OCI-LY3 (cell line): Measurements from ENCODE around the gene ZIC5.

ENCODE experiments used
- EZH2phosphoT487 ChIP-seq: fragments of 200-600 bp; shearing (Covaris generic); IDR thresholded peaks from 2 replicates; pipeline ENCODE4 v1.6.1; 2018; ENCODE audit warnings: antibody characterized with exemption, mixed run types, low read depth
- TF ChIP-seq, protein P1 (sequence below): fragments of 200-600, 300-600 bp; sonication (generic); IDR thresholded peaks from 2 replicates; pipeline ENCODE4 v1.5.1; 2014; ENCODE audit warnings: antibody characterized with exemption, low read length, low read depth

DNA sequence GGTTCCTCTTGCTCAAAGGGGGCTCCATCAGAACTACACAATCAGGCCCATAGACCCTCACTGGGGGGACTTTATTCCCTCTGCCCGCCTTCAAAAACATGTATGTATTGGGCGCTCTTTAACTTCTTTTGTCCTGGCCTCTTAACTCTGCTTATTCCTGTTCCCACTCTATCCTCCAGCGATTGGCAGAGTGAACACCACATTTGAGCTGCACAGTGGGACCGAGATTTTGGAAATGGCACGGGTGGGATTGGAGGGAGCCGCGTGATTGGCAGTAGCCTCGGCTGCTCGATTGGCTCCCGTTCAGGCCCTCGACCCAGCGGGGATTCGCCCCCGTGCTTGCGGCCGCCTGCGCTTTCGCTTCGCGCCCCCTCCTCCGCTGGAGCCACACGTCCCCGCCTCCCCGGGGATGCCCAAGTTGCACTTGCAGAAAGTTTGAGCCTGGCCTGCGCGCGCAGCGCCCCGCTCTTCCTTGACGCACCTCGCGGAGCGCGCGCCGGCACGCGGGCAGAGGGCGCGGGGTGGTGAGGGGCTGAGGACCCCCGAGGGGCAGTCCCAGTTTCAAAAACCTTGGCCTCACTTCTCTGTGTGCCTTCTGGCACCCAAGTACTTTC, at the start of gene ZIC5:
- TF ChIP-seq, protein P1, sequence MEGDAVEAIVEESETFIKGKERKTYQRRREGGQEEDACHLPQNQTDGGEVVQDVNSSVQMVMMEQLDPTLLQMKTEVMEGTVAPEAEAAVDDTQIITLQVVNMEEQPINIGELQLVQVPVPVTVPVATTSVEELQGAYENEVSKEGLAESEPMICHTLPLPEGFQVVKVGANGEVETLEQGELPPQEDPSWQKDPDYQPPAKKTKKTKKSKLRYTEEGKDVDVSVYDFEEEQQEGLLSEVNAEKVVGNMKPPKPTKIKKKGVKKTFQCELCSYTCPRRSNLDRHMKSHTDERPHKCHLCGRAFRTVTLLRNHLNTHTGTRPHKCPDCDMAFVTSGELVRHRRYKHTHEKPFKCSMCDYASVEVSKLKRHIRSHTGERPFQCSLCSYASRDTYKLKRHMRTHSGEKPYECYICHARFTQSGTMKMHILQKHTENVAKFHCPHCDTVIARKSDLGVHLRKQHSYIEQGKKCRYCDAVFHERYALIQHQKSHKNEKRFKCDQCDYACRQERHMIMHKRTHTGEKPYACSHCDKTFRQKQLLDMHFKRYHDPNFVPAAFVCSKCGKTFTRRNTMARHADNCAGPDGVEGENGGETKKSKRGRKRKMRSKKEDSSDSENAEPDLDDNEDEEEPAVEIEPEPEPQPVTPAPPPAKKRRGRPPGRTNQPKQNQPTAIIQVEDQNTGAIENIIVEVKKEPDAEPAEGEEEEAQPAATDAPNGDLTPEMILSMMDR, result no peak
- TF ChIP-seq EZH2phosphoT487, result no peak
